CD4-positive, CD25-positive, alpha-beta regulatory T cell (primary cell): ENCODE results near the gene ANKIB1. TPM values are rescaled to one million over a fixed set of nuclear protein-coding genes. Genes with fewer than 3 reads are reported as not detected.
"Not testable (repeated sequence)": the region's sequence is repeated elsewhere in the genome, so short reads cannot be mapped to it uniquely, and the experiment has no call there.

Source experiments
- ATAC-seq, 2 donors: fragments of 150-1000 bp; cut with Tn5 transposase; one replicate each; pipeline ENCODE4 v1.10.0; 2021; ENCODE audit warnings: low read depth in 2 of 2, moderate number of reproducible peaks in 2 of 2, moderate library complexity in 1 of 2
- DNase-seq, 3 donors: peaks; one replicate each; pipeline versions ENCODE4 v3.0.0 to v3.0.0-alpha.2; 2012 to 2022; ENCODE audit warnings: mixed read lengths in 1 of 3
- H3K27ac ChIP-seq: one replicate; pipeline ENCODE4 v1.7.0; 2013; ENCODE audit warnings: mild to moderate bottlenecking, low read length; ENCODE audit not compliant: insufficient read depth, poor library complexity, severe bottlenecking
- H3K27me3 ChIP-seq: one replicate; pipeline ENCODE4 v1.7.0; 2013; ENCODE audit warnings: low read length; ENCODE audit not compliant: control insufficient read depth, insufficient read depth
- H3K36me3 ChIP-seq: one replicate; pipeline ENCODE4 v1.7.0; 2013; ENCODE audit warnings: mild to moderate bottlenecking, low read length, moderate library complexity; ENCODE audit not compliant: control insufficient read depth, insufficient read depth
- H3K4me1 ChIP-seq: 2 replicates; pipeline ENCODE4 v1.7.0; 2013; ENCODE audit warnings: mild to moderate bottlenecking, low read length; ENCODE audit not compliant: insufficient read depth, control insufficient read depth, poor library complexity, severe bottlenecking
- H3K4me3 ChIP-seq: one replicate; pipeline ENCODE4 v1.7.0; 2013; ENCODE audit warnings: low read depth, mild to moderate bottlenecking, low read length, moderate library complexity
- H3K9me3 ChIP-seq, 2 experiments: 1 replicate in 1 of 2; 2 replicates in 1 of 2; pipeline ENCODE4 v1.7.0; 2013; ENCODE audit warnings: low read length in 2 of 2, mild to moderate bottlenecking in 1 of 2, moderate library complexity in 1 of 2; ENCODE audit not compliant: control insufficient read depth in 2 of 2
- H3K27ac Mint-ChIP-seq, 3 donors: one replicate each; pipeline ENCODE4 v1.8.0; 2020 to 2022; ENCODE audit warnings: mild to moderate bottlenecking in 3 of 3, mixed read lengths in 3 of 3, moderate library complexity in 2 of 3
- H3K27me3 Mint-ChIP-seq: one replicate; pipeline ENCODE4 v1.8.0; 2022; ENCODE audit warnings: mild to moderate bottlenecking, mixed read lengths
- H3K36me3 Mint-ChIP-seq: one replicate; pipeline ENCODE4 v1.8.0; 2020; ENCODE audit warnings: mixed read lengths
- H3K4me1 Mint-ChIP-seq, 4 donors: one replicate each; pipeline ENCODE4 v1.8.0; 2020 to 2022; ENCODE audit warnings: mixed read lengths in 4 of 4, mild to moderate bottlenecking in 1 of 4
- H3K4me3 Mint-ChIP-seq, 4 donors: one replicate each; pipeline ENCODE4 v1.8.0; 2020 to 2022; ENCODE audit warnings: mild to moderate bottlenecking in 4 of 4, mixed read lengths in 4 of 4, moderate library complexity in 3 of 4
- H3K9me3 Mint-ChIP-seq, 7 donors: one replicate each; pipeline ENCODE4 v1.8.0; 2020 to 2022; ENCODE audit warnings: mixed read lengths in 7 of 7, mild to moderate bottlenecking in 3 of 7, moderate library complexity in 2 of 7
- polyA plus RNA-seq, 4 donors: library from polyadenylated mRNA; unstranded; fragments of 300-500 nt; fragmentation: Illumina TruSeq; gene quantifications; one replicate each; pipeline ENCODE4 v1.2.3, GENCODE V29; 2021
- total RNA-seq: library from RNA; stranded (reverse); gene quantifications from one replicate; pipeline ENCODE4 v1.2.3, GENCODE V29; 2022

ANKIB1 gene
- total and polyA plus RNA-seq, 5 donors from 2014 or later, result 6.5 to 74.1 (median 11.3) TPM

- Mint-ChIP-seq H3K36me3 (peaks cover 17% of the 10 kb centered on the region), H3K9me3 (peaks cover 0 to 5% (median 0%) of the 10 kb centered on the region in 7 donors), H3K4me3 (peak overlapping the region in 1 of 4 donors; percentile 48), H3K27ac (peak overlapping the region in 2 of 3 donors; percentile 11 to 45), H3K4me1 (peaks cover 36 to 64% (median 49%) of the 10 kb centered on the region in 4 donors), H3K27me3 (no peaks in the 10 kb centered on the region)
- DNase-seq (no peak), ATAC-seq (no peak)
- Histone ChIP-seq H3K9me3 (no peaks in the 10 kb centered on the region), H3K36me3 (no peaks in the 10 kb centered on the region), H3K27me3 (no peaks in the 10 kb centered on the region), H3K27ac (no peak overlapping the region), H3K4me1 (peaks cover 22% of the 10 kb centered on the region), H3K4me3 (no peak overlapping the region)
Measured at GRCh38 chr7:92251181-92251580, 5.4 kb downstream of the ANKIB1 start.

GRCh38 chr7:92253251-92253650 is 7.5 kb downstream of the ANKIB1 start:
- Mint-ChIP-seq H3K27ac (no peak overlapping the region), H3K4me3 (no peak overlapping the region)
- H3K4me1 ChIP-seq, result peaks cover 2% of the 10 kb centered on the region

GRCh38 chr7:92254800-92255199 is 9.0 kb downstream of the ANKIB1 start:
- not testable (repeated sequence) for H3K4me3 ChIP-seq, H3K27me3 ChIP-seq, DNase-seq, ATAC-seq, H3K36me3 ChIP-seq, H3K9me3 ChIP-seq, H3K9me3 Mint-ChIP-seq, H3K27ac Mint-ChIP-seq, H3K27me3 Mint-ChIP-seq, H3K4me1 ChIP-seq, H3K27ac ChIP-seq, H3K4me3 Mint-ChIP-seq
- Mint-ChIP-seq H3K4me1 (peaks cover 36 to 51% (median 37%) of the 10 kb centered on the region in 4 donors), H3K36me3 (peaks cover 21% of the 10 kb centered on the region)

More at GRCh38 chr7:92253251-92253650, 7.5 kb downstream of the ANKIB1 start:
- H3K27me3 ChIP-seq, result no peaks in the 10 kb centered on the region
- no peak for DNase-seq
- Mint-ChIP-seq H3K36me3 (peaks cover 17% of the 10 kb centered on the region), H3K9me3 (peaks cover 0 to 5% (median 0%) of the 10 kb centered on the region in 7 donors), H3K27me3 (no peaks in the 10 kb centered on the region), H3K4me1 (peaks cover 35 to 54% (median 37%) of the 10 kb centered on the region in 4 donors)
- no peaks in the 10 kb centered on the region for H3K36me3 ChIP-seq
- H3K9me3 ChIP-seq, result no peaks in the 10 kb centered on the region
- H3K4me3 ChIP-seq, result no peak overlapping the region
- no peak for ATAC-seq
- no peak overlapping the region for H3K27ac ChIP-seq

GRCh38 chr7:92255308-92255707 is 9.5 kb downstream of the ANKIB1 start:
- Histone ChIP-seq H3K27me3 (no peaks in the 10 kb centered on the region), H3K4me3 (no peak overlapping the region), H3K36me3 (peaks cover 4% of the 10 kb centered on the region), H3K27ac (no peak overlapping the region), H3K9me3 (no peaks in the 10 kb centered on the region), H3K4me1 (no peaks in the 10 kb centered on the region)
- ATAC-seq (no peak), DNase-seq (no peak)
- Mint-ChIP-seq H3K27me3 (no peaks in the 10 kb centered on the region), H3K36me3 (peaks cover 26% of the 10 kb centered on the region), H3K4me3 (no peak overlapping the region), H3K9me3 (peaks cover 0 to 5% (median 0%) of the 10 kb centered on the region in 7 donors), H3K27ac (no peak overlapping the region), H3K4me1 (peaks cover 37 to 55% (median 39%) of the 10 kb centered on the region in 4 donors)

GRCh38 chr7:92259062-92259461 is 13.3 kb downstream of the ANKIB1 start:
- H3K36me3 Mint-ChIP-seq, result peaks cover 18% of the 10 kb centered on the region
- H3K4me1 Mint-ChIP-seq, result peaks cover 7 to 36% (median 25%) of the 10 kb centered on the region in 4 donors
- peaks cover 0 to 5% (median 0%) of the 10 kb centered on the region in 7 donors for H3K9me3 Mint-ChIP-seq
- no peaks in the 10 kb centered on the region for H3K27me3 Mint-ChIP-seq
- Histone ChIP-seq H3K27me3 (no peaks in the 10 kb centered on the region), H3K4me3 (no peak overlapping the region), H3K4me1 (no peaks in the 10 kb centered on the region), H3K36me3 (peaks cover 7% of the 10 kb centered on the region), H3K27ac (no peak overlapping the region), H3K9me3 (no peaks in the 10 kb centered on the region)
- no peak for ATAC-seq
- H3K27ac Mint-ChIP-seq, result no peak overlapping the region
- H3K4me3 Mint-ChIP-seq, result no peak overlapping the region
- DNase-seq, result no peak

GRCh38 chr7:92259610-92260247 is 14.0 kb downstream of the ANKIB1 start:
- no peaks in the 10 kb centered on the region for H3K27me3 ChIP-seq
- no peak for DNase-seq
- H3K4me3 Mint-ChIP-seq, result no peak overlapping the region
- H3K9me3 ChIP-seq, result no peaks in the 10 kb centered on the region
- H3K27ac Mint-ChIP-seq, result peak overlapping the region in 1 of 3 donors; percentile 21
- peaks cover 18% of the 10 kb centered on the region for H3K36me3 Mint-ChIP-seq
- ATAC-seq, result no peak
- H3K36me3 ChIP-seq, result peaks cover 7% of the 10 kb centered on the region
- H3K27me3 Mint-ChIP-seq, result no peaks in the 10 kb centered on the region
- H3K4me3 ChIP-seq, result no peak overlapping the region
- peaks cover 7 to 36% (median 25%) of the 10 kb centered on the region in 4 donors for H3K4me1 Mint-ChIP-seq
- H3K4me1 ChIP-seq, result no peaks in the 10 kb centered on the region
- H3K9me3 Mint-ChIP-seq, result peaks cover 0 to 5% (median 0%) of the 10 kb centered on the region in 7 donors
- H3K27ac ChIP-seq, result no peak overlapping the region

GRCh38 chr7:92260248-92260781 is 14.5 kb downstream of the ANKIB1 start:
- H3K27ac Mint-ChIP-seq, result peak overlapping the region in 1 of 3 donors; percentile 21

More at GRCh38 chr7:92260248-92260781, 14.5 kb downstream of the ANKIB1 start:
- ATAC-seq, result no peak
- H3K4me3 ChIP-seq, result no peak overlapping the region
- no peaks in the 10 kb centered on the region for H3K9me3 ChIP-seq
- no peak for DNase-seq
- no peaks in the 10 kb centered on the region for H3K27me3 ChIP-seq
- Mint-ChIP-seq H3K9me3 (no peaks in the 10 kb centered on the region), H3K4me1 (peaks cover under 1 to 31% (median 21%) of the 10 kb centered on the region in 4 donors), H3K4me3 (no peak overlapping the region), H3K36me3 (peaks cover 13% of the 10 kb centered on the region), H3K27me3 (no peaks in the 10 kb centered on the region)
- H3K27ac ChIP-seq, result no peak overlapping the region
- no peaks in the 10 kb centered on the region for H3K4me1 ChIP-seq
- peaks cover 7% of the 10 kb centered on the region for H3K36me3 ChIP-seq
